OCI-LY1 (cell line): ENCODE measurements around the gene ARG2.

Source experiments
- H2AFZ ChIP-seq: fragments of 200-600 bp; sonication (generic), shearing (Covaris generic); 2 replicates; pipeline ENCODE4 v1.6.0; 2014; ENCODE audit warnings: antibody characterized with exemption, mild to moderate bottlenecking, low read length
- H3F3A ChIP-seq: fragments of 200-600 bp; sonication (generic), shearing (Covaris generic); 2 replicates; pipeline ENCODE4 v1.6.0; 2014; ENCODE audit warnings: mild to moderate bottlenecking, antibody characterized with exemption, low read length, moderate library complexity; ENCODE audit not compliant: insufficient read depth
- H3K27ac ChIP-seq: fragments of 200-600 bp; sonication (generic); 2 replicates; pipeline ENCODE4 v1.5.1; 2014; ENCODE audit warnings: low read length, mixed run types, mild to moderate bottlenecking, low read depth; ENCODE audit not compliant: poor library complexity, severe bottlenecking
- H3K27me3 ChIP-seq: fragments of 200-600 bp; sonication (generic); 2 replicates; pipeline ENCODE4 v1.6.0; 2014; ENCODE audit warnings: antibody characterized with exemption, mild to moderate bottlenecking, low read length, moderate library complexity; ENCODE audit not compliant: insufficient read depth
- H3K36me3 ChIP-seq: fragments of 200-600 bp; sonication (generic); 2 replicates; pipeline ENCODE4 v1.6.1; 2014; ENCODE audit warnings: mild to moderate bottlenecking, antibody characterized with exemption, low read length, moderate library complexity, mixed read lengths; ENCODE audit not compliant: insufficient read depth
- H3K4me1 ChIP-seq: fragments of 200-600 bp; sonication (generic); 2 replicates; pipeline ENCODE4 v1.5.1; 2014; ENCODE audit warnings: mild to moderate bottlenecking, low read length, moderate library complexity; ENCODE audit not compliant: insufficient read depth, severe bottlenecking
- H3K4me2 ChIP-seq: fragments of 200-600 bp; sonication (generic), shearing (Covaris generic); 2 replicates; pipeline ENCODE4 v1.6.1; 2014; ENCODE audit warnings: low read length
- H3K4me3 ChIP-seq: fragments of 200-600 bp; sonication (generic); 2 replicates; pipeline ENCODE4 v1.5.1; 2014; ENCODE audit warnings: low read length, low read depth, mild to moderate bottlenecking, mixed read lengths; ENCODE audit not compliant: poor library complexity, severe bottlenecking
- H3K79me2 ChIP-seq: fragments of 200-600 bp; shearing (Covaris generic); 2 replicates; pipeline ENCODE4 v1.6.1; 2016; ENCODE audit warnings: mixed run types, low read length, mixed read lengths; ENCODE audit not compliant: insufficient read depth
- H3K9ac ChIP-seq: fragments of 200-600 bp; sonication (generic), shearing (Covaris generic); 2 replicates; pipeline ENCODE4 v1.6.1; 2014; ENCODE audit warnings: mild to moderate bottlenecking, low read length, mixed read lengths
- H3K9me2 ChIP-seq: fragments of 200-600 bp; sonication (generic), shearing (Covaris generic); 2 replicates; pipeline ENCODE4 v1.6.1; 2014; ENCODE audit warnings: low read depth, mild to moderate bottlenecking, low read length, mixed read lengths
- H3K9me3 ChIP-seq: fragments of 200-600 bp; shearing (Covaris generic); 2 replicates; pipeline ENCODE4 v1.6.1; 2014; ENCODE audit warnings: low read length, mixed read lengths
- H4K20me1 ChIP-seq: fragments of 200-600 bp; sonication (generic), shearing (Covaris generic); 2 replicates; pipeline ENCODE4 v1.6.0; 2016; ENCODE audit warnings: mild to moderate bottlenecking, low read length; ENCODE audit not compliant: insufficient read depth
- EZH2 ChIP-seq: fragments of 200-600 bp; sonication (generic), shearing (Covaris generic); IDR thresholded peaks from 2 replicates; pipeline ENCODE4 v1.8.0; 2017; ENCODE audit warnings: borderline replicate concordance, mixed run types, mild to moderate bottlenecking, antibody characterized with exemption, low read length, moderate library complexity, mixed read lengths
- TF ChIP-seq, protein P1 (sequence below): fragments of 200-600 bp; sonication (generic), shearing (Covaris generic); IDR thresholded peaks from 2 replicates; pipeline ENCODE4 v1.5.1; 2017; ENCODE audit warnings: mild to moderate bottlenecking, antibody characterized with exemption, low read length, moderate library complexity, mixed read lengths

The ARG2 gene

DNA sequence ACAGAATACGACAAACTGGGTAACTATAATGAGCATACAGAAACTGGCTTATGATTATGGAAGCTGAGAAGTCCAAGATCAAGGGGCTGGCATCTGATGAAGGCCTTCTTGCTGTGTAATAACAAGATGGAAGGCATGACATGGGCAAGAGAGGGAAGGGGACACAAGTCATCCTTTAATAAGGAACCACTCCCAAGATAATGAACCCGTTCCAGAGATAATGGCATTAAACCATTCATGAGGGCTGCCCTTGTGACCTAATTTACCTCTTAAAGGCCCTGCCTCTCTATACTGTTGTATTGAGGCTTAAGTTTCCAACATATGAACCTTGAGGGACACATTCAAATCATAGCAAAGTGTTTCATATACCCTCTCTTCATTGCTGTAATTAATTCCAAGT, 59.3 kb downstream of the ARG2 start:
- no peak overlapping the region for H3K27ac ChIP-seq
- H3K36me3 ChIP-seq: peaks cover 67% of the 10 kb centered on the region
- TF ChIP-seq, protein P1, sequence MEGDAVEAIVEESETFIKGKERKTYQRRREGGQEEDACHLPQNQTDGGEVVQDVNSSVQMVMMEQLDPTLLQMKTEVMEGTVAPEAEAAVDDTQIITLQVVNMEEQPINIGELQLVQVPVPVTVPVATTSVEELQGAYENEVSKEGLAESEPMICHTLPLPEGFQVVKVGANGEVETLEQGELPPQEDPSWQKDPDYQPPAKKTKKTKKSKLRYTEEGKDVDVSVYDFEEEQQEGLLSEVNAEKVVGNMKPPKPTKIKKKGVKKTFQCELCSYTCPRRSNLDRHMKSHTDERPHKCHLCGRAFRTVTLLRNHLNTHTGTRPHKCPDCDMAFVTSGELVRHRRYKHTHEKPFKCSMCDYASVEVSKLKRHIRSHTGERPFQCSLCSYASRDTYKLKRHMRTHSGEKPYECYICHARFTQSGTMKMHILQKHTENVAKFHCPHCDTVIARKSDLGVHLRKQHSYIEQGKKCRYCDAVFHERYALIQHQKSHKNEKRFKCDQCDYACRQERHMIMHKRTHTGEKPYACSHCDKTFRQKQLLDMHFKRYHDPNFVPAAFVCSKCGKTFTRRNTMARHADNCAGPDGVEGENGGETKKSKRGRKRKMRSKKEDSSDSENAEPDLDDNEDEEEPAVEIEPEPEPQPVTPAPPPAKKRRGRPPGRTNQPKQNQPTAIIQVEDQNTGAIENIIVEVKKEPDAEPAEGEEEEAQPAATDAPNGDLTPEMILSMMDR: no peak
- no peak for TF ChIP-seq EZH2
- peaks cover 14% of the 10 kb centered on the region for H3K4me1 ChIP-seq
- H4K20me1 ChIP-seq: no peaks in the 10 kb centered on the region
- H3K79me2 ChIP-seq: peaks cover 2% of the 10 kb centered on the region
- no peaks in the 10 kb centered on the region for H3K9me3 ChIP-seq
- no peak overlapping the region for H3K9ac ChIP-seq
- H3F3A ChIP-seq: no peaks in the 10 kb centered on the region; the same call in 1 of the 2 replicates
- H2AFZ ChIP-seq: no peak overlapping the region
- H3K27me3 ChIP-seq: no peaks in the 10 kb centered on the region
- H3K4me3 ChIP-seq: no peak overlapping the region
- H3K9me2 ChIP-seq: no peaks in the 10 kb centered on the region
- no peak overlapping the region for H3K4me2 ChIP-seq

DNA sequence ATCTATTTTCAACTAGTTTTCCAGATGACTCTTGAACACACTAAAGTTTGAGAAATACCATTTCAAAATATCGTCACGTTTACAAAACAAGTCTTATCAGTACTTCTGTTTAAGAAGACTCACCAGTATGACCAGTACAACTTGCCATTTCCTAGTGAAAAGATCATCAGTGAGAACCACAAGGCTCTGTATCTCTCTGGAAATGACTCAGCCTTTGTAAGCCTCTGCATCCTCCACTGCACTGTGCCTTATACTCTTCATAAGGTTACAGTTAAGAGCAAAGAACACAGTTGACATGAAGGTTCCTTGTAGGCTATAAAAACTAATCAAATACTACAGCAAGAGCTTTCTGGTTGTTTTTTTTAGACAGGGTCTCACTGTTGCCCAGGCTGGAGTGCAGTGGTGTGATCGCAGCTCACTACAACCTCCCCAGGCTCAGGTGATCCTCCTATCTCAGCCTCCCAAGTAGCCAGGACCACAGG, 60.4 kb downstream of the ARG2 start:
- H3K27me3 ChIP-seq: no peaks in the 10 kb centered on the region
- H3F3A ChIP-seq: no peaks in the 10 kb centered on the region; the same call in 1 of the 2 replicates
- peaks cover 77% of the 10 kb centered on the region for H3K36me3 ChIP-seq
- H4K20me1 ChIP-seq: no peaks in the 10 kb centered on the region
- no peaks in the 10 kb centered on the region for H3K9me2 ChIP-seq
- H3K4me2 ChIP-seq: no peak overlapping the region
- H3K4me1 ChIP-seq: peaks cover 11% of the 10 kb centered on the region
- H3K9ac ChIP-seq: no peak overlapping the region
- no peak overlapping the region for H2AFZ ChIP-seq
- H3K79me2 ChIP-seq: no peaks in the 10 kb centered on the region; the same call in 1 of the 2 replicates
- TF ChIP-seq EZH2: no peak
- TF ChIP-seq, protein P1: no peak
- no peak overlapping the region for H3K27ac ChIP-seq
- no peak overlapping the region for H3K4me3 ChIP-seq
- H3K9me3 ChIP-seq: no peaks in the 10 kb centered on the region

DNA sequence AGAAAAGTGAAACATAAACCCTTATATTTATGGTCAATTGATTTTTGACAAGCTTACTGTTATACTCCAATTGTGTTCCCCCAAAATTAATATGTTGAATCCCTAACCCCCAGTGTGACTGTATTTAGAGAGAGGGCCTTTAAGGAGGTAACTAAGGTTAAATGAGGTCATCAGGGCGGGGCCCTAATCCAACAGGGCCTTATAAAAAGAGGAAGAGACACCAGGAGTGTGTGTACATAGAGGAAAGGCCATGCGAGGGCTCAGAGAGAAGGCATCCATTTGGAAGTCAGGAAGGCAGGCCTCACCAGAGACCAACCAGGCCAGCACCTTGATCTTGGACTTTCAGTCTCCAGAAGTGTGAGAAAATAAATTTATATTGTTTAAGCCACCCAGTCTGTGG, 61.2 kb downstream of the ARG2 start:
- H3K79me2 ChIP-seq: no peaks in the 10 kb centered on the region; the same call in 1 of the 2 replicates
- H3K9me3 ChIP-seq: no peaks in the 10 kb centered on the region
- H4K20me1 ChIP-seq: no peaks in the 10 kb centered on the region
- TF ChIP-seq, protein P1: no peak
- H2AFZ ChIP-seq: no peak overlapping the region
- no peaks in the 10 kb centered on the region; the same call in 1 of the 2 replicates for H3F3A ChIP-seq
- no peaks in the 10 kb centered on the region for H3K27me3 ChIP-seq
- peaks cover 6% of the 10 kb centered on the region for H3K4me1 ChIP-seq
- peaks cover 85% of the 10 kb centered on the region for H3K36me3 ChIP-seq
- no peaks in the 10 kb centered on the region for H3K9me2 ChIP-seq
- H3K4me3 ChIP-seq: no peak overlapping the region
- no peak overlapping the region for H3K27ac ChIP-seq
- no peak overlapping the region for H3K9ac ChIP-seq
- no peak overlapping the region for H3K4me2 ChIP-seq
